ENCODE data around the gene UGP2.

DNA sequence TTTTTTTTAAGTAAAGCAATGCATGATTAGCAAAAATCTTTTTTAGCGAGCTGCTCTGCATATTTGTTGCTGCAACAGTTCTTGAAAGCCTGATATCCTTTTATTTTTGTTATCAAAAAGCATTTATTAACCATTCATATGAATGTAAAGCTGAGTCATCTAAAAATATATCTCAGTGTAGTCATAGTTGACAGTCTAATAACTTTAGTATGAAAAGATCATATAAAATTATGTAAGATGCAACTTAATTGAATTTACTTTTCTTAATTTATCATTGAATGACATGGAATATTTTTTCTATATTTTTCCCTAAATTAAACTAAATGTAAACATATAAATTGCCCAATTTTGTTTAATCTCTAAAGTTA lies 8.5 kb downstream of the UGP2 start:
- TF ChIP-seq, protein P1, sequence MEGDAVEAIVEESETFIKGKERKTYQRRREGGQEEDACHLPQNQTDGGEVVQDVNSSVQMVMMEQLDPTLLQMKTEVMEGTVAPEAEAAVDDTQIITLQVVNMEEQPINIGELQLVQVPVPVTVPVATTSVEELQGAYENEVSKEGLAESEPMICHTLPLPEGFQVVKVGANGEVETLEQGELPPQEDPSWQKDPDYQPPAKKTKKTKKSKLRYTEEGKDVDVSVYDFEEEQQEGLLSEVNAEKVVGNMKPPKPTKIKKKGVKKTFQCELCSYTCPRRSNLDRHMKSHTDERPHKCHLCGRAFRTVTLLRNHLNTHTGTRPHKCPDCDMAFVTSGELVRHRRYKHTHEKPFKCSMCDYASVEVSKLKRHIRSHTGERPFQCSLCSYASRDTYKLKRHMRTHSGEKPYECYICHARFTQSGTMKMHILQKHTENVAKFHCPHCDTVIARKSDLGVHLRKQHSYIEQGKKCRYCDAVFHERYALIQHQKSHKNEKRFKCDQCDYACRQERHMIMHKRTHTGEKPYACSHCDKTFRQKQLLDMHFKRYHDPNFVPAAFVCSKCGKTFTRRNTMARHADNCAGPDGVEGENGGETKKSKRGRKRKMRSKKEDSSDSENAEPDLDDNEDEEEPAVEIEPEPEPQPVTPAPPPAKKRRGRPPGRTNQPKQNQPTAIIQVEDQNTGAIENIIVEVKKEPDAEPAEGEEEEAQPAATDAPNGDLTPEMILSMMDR (IDR thresholded peaks at IDR 0.05; ENCODE audit: low read depth, low read length, poor library complexity, severe bottlenecking), result no peak
- no peak for TF ChIP-seq EZH2phosphoT487 (IDR thresholded peaks at IDR 0.05; ENCODE audit: borderline replicate concordance, low read length)
